Naive B cell (primary cell): ENCODE results near the gene SRGAP2C. TPM values are rescaled to one million over a fixed set of nuclear protein-coding genes. Genes with fewer than 3 reads are reported as not detected.
"Not testable (repeated sequence)": the region's sequence is repeated elsewhere in the genome, so short reads cannot be mapped to it uniquely, and the experiment has no call there.

ENCODE experiments used
- ATAC-seq, 2 donors: fragments of 150-1000 bp; cut with Tn5 transposase; 2 replicates each; pipeline ENCODE4 v1.10.0; 2021; ENCODE audit warnings: low read depth in 2 of 2, mild to moderate bottlenecking in 2 of 2, moderate library complexity in 2 of 2
- DNase-seq: peaks from one replicate; pipeline ENCODE4 v3.0.0; 2022
- H3K27ac Mint-ChIP-seq, 6 donors: one replicate each; pipeline ENCODE4 v1.8.0; 2020 to 2022; ENCODE audit warnings: mild to moderate bottlenecking in 6 of 6, mixed read lengths in 6 of 6, moderate library complexity in 5 of 6, inconsistent platforms in 2 of 6
- H3K27me3 Mint-ChIP-seq, 3 donors: one replicate each; pipeline ENCODE4 v1.8.0; 2021 to 2022; ENCODE audit warnings: mixed read lengths in 3 of 3, mild to moderate bottlenecking in 1 of 3
- H3K36me3 Mint-ChIP-seq, 2 donors: one replicate each; pipeline ENCODE4 v1.8.0; 2020 to 2022; ENCODE audit warnings: mixed read lengths in 2 of 2, inconsistent platforms in 1 of 2, mild to moderate bottlenecking in 1 of 2
- H3K4me1 Mint-ChIP-seq, 3 donors: one replicate each; pipeline ENCODE4 v1.8.0; 2020 to 2022; ENCODE audit warnings: mixed read lengths in 3 of 3, inconsistent platforms in 1 of 3, mild to moderate bottlenecking in 1 of 3, moderate library complexity in 1 of 3
- H3K4me3 Mint-ChIP-seq, 8 donors: one replicate each; pipeline ENCODE4 v1.8.0; 2020 to 2022; ENCODE audit warnings: mild to moderate bottlenecking in 8 of 8, mixed read lengths in 8 of 8, moderate library complexity in 8 of 8, inconsistent platforms in 2 of 8
- H3K9me3 Mint-ChIP-seq, 7 donors: one replicate each; pipeline ENCODE4 v1.8.0; 2020 to 2022; ENCODE audit warnings: mixed read lengths in 7 of 7, mild to moderate bottlenecking in 5 of 7, inconsistent platforms in 2 of 7, moderate library complexity in 1 of 7
- polyA plus RNA-seq, 6 donors: library from polyadenylated mRNA; unstranded; fragments of 300-500 nt; fragmentation: Illumina TruSeq; gene quantifications; one replicate each; pipeline ENCODE4 v1.2.3, GENCODE V29; 2021; ENCODE audit warnings: low read depth in 6 of 6

Gene SRGAP2C
- polyA plus RNA-seq, 6 donors from 2014 or later: 1.3 to 2.7 (median 2.0) TPM

DNA sequence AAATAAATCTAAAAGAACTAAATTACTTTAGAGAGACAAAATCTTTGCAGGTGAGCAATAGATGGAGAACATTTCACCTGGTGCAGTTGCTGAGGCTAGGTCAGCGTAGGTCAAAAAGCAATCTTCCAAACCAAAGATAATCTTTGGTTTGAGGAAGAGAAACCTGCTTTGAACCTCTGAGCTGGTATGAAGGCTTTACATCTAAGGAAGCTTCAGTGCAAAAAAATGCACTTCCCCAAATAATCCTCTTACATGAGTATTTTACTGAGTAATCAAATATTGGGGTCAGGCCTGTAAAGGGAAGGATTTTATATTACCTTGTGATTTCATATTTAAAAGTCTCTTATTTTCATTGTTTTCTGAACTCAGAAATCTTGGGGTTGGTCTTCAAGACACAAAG is 223.6 kb downstream of the SRGAP2C start:
- H3K27ac Mint-ChIP-seq: no peak overlapping the region

DNA sequence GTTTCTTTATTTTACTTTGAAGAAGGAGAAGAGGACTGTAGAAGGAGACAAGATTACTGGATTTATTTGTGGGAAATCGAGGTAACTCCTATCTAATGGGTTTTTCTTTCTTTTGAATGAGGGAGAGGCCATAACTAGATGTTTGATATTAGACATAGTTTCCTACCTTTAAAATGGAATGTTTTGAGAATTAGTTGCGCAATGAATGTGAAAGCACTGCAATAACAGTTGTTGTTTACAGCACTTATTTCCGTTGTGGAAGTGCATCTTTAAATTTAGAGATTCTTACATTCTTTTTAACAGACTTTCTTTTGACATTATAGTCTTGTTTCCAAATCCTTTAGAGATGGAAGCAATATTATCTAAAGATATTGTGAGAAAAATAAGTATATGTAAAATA is 229.0 kb downstream of the SRGAP2C start:
- no peaks in the 10 kb centered on the region for H3K36me3 Mint-ChIP-seq
- H3K9me3 Mint-ChIP-seq: no peaks in the 10 kb centered on the region
- ATAC-seq (no peak), DNase-seq (no peak)
- peaks cover 0 to 5% (median 0%) of the 10 kb centered on the region in 3 donors for H3K4me1 Mint-ChIP-seq
- H3K27me3 Mint-ChIP-seq: peaks cover 6 to 33% (median 26%) of the 10 kb centered on the region in 3 donors
- H3K27ac Mint-ChIP-seq: no peak overlapping the region
- H3K4me3 Mint-ChIP-seq: no peak overlapping the region

More for the DNA sequence above, 223.6 kb downstream of the SRGAP2C start:
- Mint-ChIP-seq H3K36me3 (no peaks in the 10 kb centered on the region), H3K27me3 (peaks cover 0 to 19% (median 14%) of the 10 kb centered on the region in 3 donors), H3K4me3 (no peak overlapping the region), H3K9me3 (peaks cover 0 to 2% (median 0%) of the 10 kb centered on the region in 7 donors), H3K4me1 (peaks cover 0 to 12% (median 5%) of the 10 kb centered on the region in 3 donors)
- ATAC-seq: peak; percentile 84 to 85
- peak; percentile 16 for DNase-seq

DNA sequence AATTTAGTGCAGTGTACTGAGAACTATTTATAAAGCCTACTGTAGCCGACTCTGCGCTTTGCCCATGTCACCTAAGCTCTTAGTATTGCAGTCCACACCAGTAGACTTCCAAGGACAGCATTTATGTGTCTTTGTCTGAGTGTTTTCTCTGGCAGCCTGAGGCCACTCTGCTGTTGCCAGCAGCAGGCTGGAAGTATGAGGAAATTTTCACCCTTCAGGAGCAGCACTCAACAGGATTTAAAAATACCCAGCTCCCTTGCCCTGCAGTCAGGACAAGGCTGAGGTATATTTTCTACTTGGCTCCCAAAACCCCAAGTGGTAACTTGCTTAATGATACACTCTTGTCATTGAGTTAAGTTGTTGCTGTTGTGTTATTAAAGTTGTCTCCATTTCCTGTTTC is 230.1 kb downstream of the SRGAP2C start:
- ATAC-seq: no peak
- Mint-ChIP-seq H3K4me3 (no peak overlapping the region), H3K9me3 (no peaks in the 10 kb centered on the region)

DNA sequence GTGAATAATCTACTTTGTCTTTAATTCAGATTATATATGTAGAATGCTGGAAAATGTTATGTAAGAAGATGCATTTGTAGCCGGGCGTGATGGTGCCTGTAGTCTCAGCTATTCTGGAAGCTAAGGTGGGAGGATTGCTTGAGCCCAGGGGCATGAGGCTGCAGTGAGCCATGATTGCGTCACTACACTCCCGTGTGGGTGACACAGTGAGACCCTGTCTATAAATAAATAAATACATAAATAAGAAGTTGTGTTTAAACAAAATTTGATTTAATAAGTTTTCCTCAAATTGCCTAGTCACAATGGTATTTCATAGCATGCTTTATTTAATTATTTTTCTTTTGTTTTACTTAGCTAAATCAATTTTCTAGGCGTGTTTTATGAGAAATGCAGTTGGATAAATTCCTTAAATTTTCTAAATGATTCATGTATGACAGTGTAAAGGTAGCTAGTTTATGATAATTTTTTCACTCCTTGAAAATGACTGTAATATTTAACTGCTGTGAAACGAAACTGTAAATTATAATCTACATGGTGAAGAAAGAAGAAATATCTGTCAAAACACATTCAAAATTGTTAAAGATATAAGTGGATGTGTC is 232.6 kb downstream of the SRGAP2C start:
- H3K4me1 Mint-ChIP-seq: peaks cover 2 to 5% (median 5%) of the 10 kb centered on the region in 3 donors
- no peak overlapping the region for H3K4me3 Mint-ChIP-seq
- H3K27ac Mint-ChIP-seq: no peak overlapping the region
- H3K27me3 Mint-ChIP-seq: peaks cover 11 to 32% (median 26%) of the 10 kb centered on the region in 3 donors
- no peaks in the 10 kb centered on the region for H3K9me3 Mint-ChIP-seq
- H3K36me3 Mint-ChIP-seq: no peaks in the 10 kb centered on the region
- DNase-seq: no peak
- no peak for ATAC-seq

More for the DNA sequence above, 230.1 kb downstream of the SRGAP2C start:
- no peak for DNase-seq
- Mint-ChIP-seq H3K27me3 (peaks cover 11 to 41% (median 35%) of the 10 kb centered on the region in 3 donors), H3K4me1 (peaks cover 0 to 2% (median 0%) of the 10 kb centered on the region in 3 donors), H3K36me3 (no peaks in the 10 kb centered on the region), H3K27ac (no peak overlapping the region)

DNA sequence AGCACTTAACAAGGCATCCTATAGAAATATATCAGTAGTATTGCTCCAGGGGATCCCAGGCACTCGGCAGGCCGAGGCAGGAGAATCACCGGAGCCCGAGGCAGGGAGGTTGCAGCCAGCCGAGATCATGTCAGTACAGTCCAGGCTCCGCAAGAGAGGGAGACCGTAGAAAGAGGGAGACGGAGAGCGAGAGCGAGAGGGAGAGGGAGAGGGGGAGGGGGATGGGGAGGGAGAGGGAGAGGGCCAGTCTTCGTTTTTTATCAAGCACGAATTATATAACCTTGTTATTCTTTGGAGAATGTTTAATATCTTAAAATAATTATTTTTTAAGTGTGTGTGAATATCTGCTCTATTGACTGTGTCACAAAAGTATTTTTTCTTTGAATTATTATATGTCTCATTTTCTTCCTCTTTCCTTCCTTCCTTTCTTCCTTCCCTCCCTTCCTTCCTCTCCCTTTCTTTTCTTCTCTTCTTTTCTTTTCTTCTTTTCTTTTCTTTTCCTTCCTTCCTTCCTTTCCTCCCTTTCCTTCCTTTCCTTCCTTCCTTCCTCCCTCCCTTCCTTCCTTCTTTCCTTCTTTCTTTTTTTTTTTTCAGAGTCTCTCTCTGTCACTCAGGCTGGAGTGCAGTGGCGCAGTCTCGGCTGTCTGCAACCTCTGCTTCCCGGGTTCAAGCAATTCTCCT is 233.7 kb downstream of the SRGAP2C start:
- Mint-ChIP-seq H3K36me3 (no peaks in the 10 kb centered on the region), H3K27me3 (peaks cover 12 to 33% (median 16%) of the 10 kb centered on the region in 3 donors), H3K27ac (no peak overlapping the region), H3K4me3 (no peak overlapping the region), H3K4me1 (peaks cover 2 to 5% (median 5%) of the 10 kb centered on the region in 3 donors), H3K9me3 (no peaks in the 10 kb centered on the region)
- ATAC-seq (no peak), DNase-seq (no peak)

DNA sequence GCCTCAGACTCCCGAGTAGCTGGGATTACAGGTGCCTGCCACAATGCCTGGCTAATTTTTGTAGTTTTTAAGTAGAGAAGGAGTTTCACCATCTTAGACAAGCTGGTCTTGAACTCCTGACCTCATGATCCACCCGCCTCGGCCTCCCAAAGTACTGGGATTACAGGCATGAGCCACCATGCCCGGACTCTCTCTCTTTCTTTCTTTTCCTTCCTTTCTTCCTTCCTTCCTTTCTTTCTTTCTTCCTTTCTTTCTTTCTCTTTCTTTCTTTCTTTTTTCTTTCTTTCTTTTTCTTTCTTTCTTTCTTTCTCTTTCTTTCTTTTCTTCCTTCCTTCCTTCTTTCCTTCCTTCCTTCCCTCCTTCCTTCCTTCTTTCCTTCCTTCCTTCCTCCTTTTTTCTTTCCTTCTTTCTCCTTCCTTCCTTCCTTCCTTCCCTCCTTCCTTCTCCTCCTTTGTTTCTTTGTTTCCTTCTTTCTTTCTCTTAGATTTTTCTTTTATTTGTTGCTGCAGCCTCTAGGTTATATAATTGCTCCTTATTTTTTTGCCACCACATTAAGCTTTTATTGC is 234.4 kb downstream of the SRGAP2C start:
- not testable (repeated sequence) for H3K27ac Mint-ChIP-seq, H3K36me3 Mint-ChIP-seq, H3K4me3 Mint-ChIP-seq, ATAC-seq, H3K9me3 Mint-ChIP-seq, DNase-seq, H3K4me1 Mint-ChIP-seq
- peaks cover 15 to 37% (median 16%) of the 10 kb centered on the region in 3 donors for H3K27me3 Mint-ChIP-seq

DNA sequence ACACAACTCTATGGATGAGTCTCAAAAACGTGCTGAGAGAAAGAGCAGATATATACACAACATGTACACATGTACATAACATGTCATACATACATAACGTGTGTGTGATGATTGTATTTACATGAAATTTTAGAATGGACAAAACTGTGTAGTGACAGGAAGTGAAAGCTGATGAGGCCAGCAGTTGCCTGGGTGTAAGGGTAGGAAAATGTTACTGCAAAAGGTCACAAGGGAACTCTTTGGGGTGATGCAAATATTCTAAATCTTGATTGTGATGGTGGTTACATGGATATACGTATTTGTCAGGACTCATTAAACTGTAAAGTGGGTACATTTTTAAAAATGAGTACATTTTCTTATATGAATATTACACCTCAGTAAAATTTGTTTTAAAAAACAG is 236.7 kb downstream of the SRGAP2C start:
- not testable (repeated sequence) for H3K9me3 Mint-ChIP-seq, H3K4me3 Mint-ChIP-seq, H3K4me1 Mint-ChIP-seq, H3K36me3 Mint-ChIP-seq, H3K27ac Mint-ChIP-seq, DNase-seq
- ATAC-seq: peak; percentile 25 to 61
- H3K27me3 Mint-ChIP-seq: peaks cover 14 to 31% (median 16%) of the 10 kb centered on the region in 3 donors

DNA sequence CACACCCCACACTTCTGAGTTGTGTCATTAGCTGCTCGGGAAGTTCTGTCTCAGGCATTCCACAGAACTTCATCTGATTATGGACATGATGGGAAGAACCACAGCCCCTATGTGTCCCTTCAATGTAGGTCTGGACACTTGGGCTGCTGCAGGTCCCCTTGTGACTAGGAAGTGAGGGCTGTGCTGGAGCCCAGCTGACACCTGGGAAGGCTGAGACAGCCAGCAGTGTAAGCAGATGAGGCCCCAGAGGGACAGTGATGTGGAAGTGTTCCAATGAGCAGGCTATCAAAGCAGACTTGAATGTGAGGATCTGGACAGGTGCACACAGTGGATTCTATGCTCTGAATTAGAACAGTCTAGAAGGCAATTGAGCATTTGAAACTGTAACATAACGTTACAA is 239.2 kb downstream of the SRGAP2C start:
- not testable (repeated sequence) for DNase-seq, H3K9me3 Mint-ChIP-seq, H3K36me3 Mint-ChIP-seq, H3K4me3 Mint-ChIP-seq, ATAC-seq, H3K4me1 Mint-ChIP-seq
- Mint-ChIP-seq H3K27ac (peak overlapping the region in 1 of 6 donors; percentile 11), H3K27me3 (peaks cover 8 to 26% (median 22%) of the 10 kb centered on the region in 3 donors)

DNA sequence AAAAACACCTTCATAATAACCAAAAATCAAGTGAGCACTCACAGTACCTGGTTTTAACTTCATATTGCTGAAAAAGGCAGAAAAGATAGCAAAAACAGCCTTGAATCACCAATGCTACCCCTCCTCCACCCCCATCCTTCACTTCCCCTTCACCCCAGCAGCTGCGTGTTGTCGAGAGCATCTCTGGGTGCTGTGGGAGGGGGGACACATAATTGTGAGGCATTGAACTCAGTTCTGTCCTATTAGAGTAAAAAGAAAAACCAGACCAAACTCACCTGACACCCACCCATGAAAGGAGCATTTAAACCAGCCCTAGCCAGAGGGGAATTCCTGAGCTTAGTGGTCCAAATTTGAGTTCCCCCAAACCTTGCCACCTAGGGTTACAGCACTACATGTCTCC is 248.7 kb downstream of the SRGAP2C start:
- not testable (repeated sequence) for DNase-seq, H3K27ac Mint-ChIP-seq
- Mint-ChIP-seq H3K9me3 (peaks cover 0 to 14% (median 3%) of the 10 kb centered on the region in 7 donors), H3K4me3 (peak overlapping the region in 1 of 8 donors; percentile 18), H3K4me1 (peaks cover 4 to 14% (median 5%) of the 10 kb centered on the region in 3 donors), H3K27me3 (peaks cover 17 to 61% (median 47%) of the 10 kb centered on the region in 3 donors), H3K36me3 (peaks cover 0 to 14% of the 10 kb centered on the region in 2 donors)
- peak; percentile 70 to 79 for ATAC-seq

DNA sequence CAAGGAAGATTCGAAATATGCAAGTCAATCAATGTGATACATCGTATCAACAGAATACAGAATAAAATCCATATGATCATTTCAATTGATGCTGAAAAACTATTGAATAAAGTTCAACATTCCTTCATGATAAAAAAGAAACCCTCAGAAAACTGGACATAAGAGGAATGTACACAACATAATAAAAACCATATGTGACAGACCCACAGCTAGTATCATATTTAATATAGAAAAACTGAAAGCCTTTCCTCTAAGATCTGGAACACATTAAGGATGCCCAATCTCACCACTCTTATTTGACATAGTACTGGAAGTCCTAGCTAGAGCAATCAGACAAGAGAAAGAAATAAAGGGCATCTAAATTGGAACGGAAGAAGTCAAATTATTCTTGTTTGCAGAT is 254.1 kb downstream of the SRGAP2C start:
- H3K4me3 Mint-ChIP-seq, H3K4me1 Mint-ChIP-seq, H3K27ac Mint-ChIP-seq, ATAC-seq, DNase-seq: not testable (repeated sequence)
- Mint-ChIP-seq H3K9me3 (peaks cover 0 to 14% (median 6%) of the 10 kb centered on the region in 7 donors), H3K27me3 (peaks cover 0 to 41% (median 36%) of the 10 kb centered on the region in 3 donors), H3K36me3 (peaks cover 0 to 14% of the 10 kb centered on the region in 2 donors)

DNA sequence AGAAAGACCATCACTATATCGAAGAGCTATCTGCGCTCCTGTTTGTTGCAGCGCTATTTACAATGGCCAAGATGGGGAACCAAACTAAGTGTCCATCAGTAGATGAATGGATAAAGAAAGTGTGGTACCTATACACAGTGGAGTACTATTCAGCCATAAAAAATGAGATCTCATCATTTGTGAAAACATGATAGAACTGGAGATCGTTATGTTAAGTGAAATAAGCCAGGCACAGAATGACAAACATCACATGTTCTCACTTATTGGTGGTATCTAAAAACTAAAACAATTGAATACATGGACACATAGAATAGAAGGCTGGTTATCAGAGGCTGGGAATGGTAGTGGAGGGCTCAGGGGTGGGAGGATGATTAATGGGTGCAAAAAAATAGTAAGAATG is 256.2 kb downstream of the SRGAP2C start:
- H3K4me1 Mint-ChIP-seq: no peaks in the 10 kb centered on the region
- H3K27me3 Mint-ChIP-seq: peaks cover 0 to 23% (median 20%) of the 10 kb centered on the region in 3 donors
- no peak for ATAC-seq
- peaks cover 0 to 9% of the 10 kb centered on the region in 2 donors for H3K36me3 Mint-ChIP-seq
- no peak for DNase-seq
- no peak overlapping the region for H3K4me3 Mint-ChIP-seq
- peaks cover 0 to 14% (median 6%) of the 10 kb centered on the region in 7 donors for H3K9me3 Mint-ChIP-seq
- H3K27ac Mint-ChIP-seq: no peak overlapping the region
